Testis (tissue), 3 donors: Measurements from ENCODE around the gene NRXN3. TPM values are rescaled to one million over a fixed set of nuclear protein-coding genes. Genes with fewer than 3 reads are reported as not detected.

Source experiments
- DNase-seq: peaks from one replicate; pipeline ENCODE4 v3.0.0-alpha.2; 2019
- H3K27ac ChIP-seq, 2 donors: fragments of 200-600 bp; sonication (generic); one replicate each; pipeline ENCODE4 v1.5.1; 2019
- H3K27me3 ChIP-seq: fragments of 200-600 bp; sonication (generic); one replicate; pipeline ENCODE4 v1.5.1; 2019
- H3K36me3 ChIP-seq: fragments of 200-600 bp; sonication (generic); one replicate; pipeline ENCODE4 v1.5.1; 2017; ENCODE audit warnings: low read depth; ENCODE audit errors: missing control alignments
- H3K4me1 ChIP-seq: fragments of 200-600 bp; sonication (generic); one replicate; pipeline ENCODE4 v1.5.1; 2019
- H3K4me3 ChIP-seq, 2 donors: fragments of 200-600 bp; sonication (generic); one replicate each; pipeline ENCODE4 v1.5.1; 2017 to 2019
- H3K9me3 ChIP-seq: fragments of 200-600 bp; sonication (generic); one replicate; pipeline ENCODE4 v1.5.1; 2017
- POLR2A ChIP-seq: fragments of 450-650 bp; IDR thresholded peaks from one replicate; pipeline ENCODE4 v1.6.1; 2017; ENCODE audit warnings: antibody characterized with exemption, mild to moderate bottlenecking, moderate library complexity
- WGBS, 2 donors: methylation state at CpG; one replicate each; pipeline ENCODE4 v1.1.5; 2018; 5-methylcytosine and 5-hydroxymethylcytosine counted together
- intact Hi-C: fragments of 100-400 bp; cut with DNase I; formaldehyde crosslinking; loops from one replicate; pipeline ENCODE4 v1.15.1; 2023; ENCODE audit warnings: low total_unique reads
- polyA plus RNA-seq: library from polyadenylated mRNA; stranded (reverse); fragments of 350-450 nt; fragmentation: Illumina TruSeq; extraction: RNeasy Lipid Tissue Mini Kit (QIAGEN cat#74804); gene quantifications from one replicate; pipeline ENCODE4 v1.2.3, GENCODE V29; 2014; ENCODE audit warnings: low read depth, low replicate concordance; ENCODE audit not compliant: insufficient read depth
- total RNA-seq, 2 donors: library from RNA; depleted of rRNA; stranded (reverse); fragments of >200 nt; gene quantifications; one replicate each; pipeline ENCODE4 v1.2.3, GENCODE V29; 2016
- TF ChIP-seq, protein P1 (sequence below), 3 experiments: fragments of 450-650 bp in 2 of 3; fragments of 200-600 bp in 1 of 3; sonication (generic) in 1 of 3; IDR thresholded peaks; one replicate each; pipeline ENCODE4 v1.5.1; 2016 to 2019; ENCODE audit warnings: antibody characterized with exemption in 3 of 3, mild to moderate bottlenecking in 2 of 3, moderate library complexity in 1 of 3

The NRXN3 gene
- total and polyA plus RNA-seq, 3 donors from 2014 or later: 3.5 to 8.0 (median 3.9) TPM

DNA sequence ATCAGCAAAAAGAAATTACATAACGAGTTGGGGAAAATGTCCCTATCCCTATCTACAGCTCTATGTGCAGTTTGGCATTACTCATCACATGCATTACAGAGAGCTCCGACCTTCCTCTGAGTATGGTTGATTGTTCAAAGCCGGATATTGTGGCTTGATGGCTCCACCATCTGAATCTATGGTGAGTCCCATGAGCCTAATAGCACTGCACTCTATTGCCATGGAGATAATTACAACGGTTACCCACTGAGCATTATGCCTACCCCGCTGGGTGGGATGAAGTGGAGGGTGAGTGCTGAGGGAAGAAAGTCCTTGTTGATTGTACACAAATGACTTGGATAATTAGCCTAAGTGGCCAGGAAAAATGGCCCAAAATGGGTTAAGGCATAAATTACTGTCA lies 800.5 kb downstream of the NRXN3 start:
- Histone ChIP-seq H3K9me3 (no peaks in the 10 kb centered on the region), H3K36me3 (no peaks in the 10 kb centered on the region), H3K4me1 (no peaks in the 10 kb centered on the region), H3K27ac (no peak overlapping the region), H3K27me3 (no peaks in the 10 kb centered on the region), H3K4me3 (no peak overlapping the region)
- 83 to 94% methylated on average over 5 of the region's 5 CpGs for WGBS, 2 donors
- TF ChIP-seq, protein P1, sequence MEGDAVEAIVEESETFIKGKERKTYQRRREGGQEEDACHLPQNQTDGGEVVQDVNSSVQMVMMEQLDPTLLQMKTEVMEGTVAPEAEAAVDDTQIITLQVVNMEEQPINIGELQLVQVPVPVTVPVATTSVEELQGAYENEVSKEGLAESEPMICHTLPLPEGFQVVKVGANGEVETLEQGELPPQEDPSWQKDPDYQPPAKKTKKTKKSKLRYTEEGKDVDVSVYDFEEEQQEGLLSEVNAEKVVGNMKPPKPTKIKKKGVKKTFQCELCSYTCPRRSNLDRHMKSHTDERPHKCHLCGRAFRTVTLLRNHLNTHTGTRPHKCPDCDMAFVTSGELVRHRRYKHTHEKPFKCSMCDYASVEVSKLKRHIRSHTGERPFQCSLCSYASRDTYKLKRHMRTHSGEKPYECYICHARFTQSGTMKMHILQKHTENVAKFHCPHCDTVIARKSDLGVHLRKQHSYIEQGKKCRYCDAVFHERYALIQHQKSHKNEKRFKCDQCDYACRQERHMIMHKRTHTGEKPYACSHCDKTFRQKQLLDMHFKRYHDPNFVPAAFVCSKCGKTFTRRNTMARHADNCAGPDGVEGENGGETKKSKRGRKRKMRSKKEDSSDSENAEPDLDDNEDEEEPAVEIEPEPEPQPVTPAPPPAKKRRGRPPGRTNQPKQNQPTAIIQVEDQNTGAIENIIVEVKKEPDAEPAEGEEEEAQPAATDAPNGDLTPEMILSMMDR (IDR thresholded peaks at IDR 0.05): no peak
- TF ChIP-seq POLR2A: no peak
- intact Hi-C loops: no loop called here
- DNase-seq: no peak

DNA sequence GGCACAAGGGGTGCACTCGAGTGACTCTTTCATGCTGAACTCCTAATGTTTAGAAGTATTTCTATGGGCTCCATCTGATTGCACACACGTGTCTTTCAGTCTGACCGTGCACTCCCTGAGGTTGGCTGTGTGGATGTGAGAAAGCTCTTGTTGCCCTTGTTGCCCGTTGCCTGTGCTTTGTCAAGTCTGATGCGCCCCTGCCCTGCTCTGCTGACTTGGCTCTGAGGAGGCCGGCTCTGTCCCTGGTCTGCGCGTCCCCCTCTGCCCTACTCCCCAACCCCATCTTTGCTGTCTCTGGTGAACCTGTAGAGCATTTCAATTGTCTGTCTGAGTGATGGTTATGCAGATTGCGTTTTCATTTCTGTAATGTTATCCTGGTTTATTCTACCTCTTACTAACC lies 802.3 kb downstream of the NRXN3 start:
- 87 to 93% methylated on average over 9 of the region's 9 CpGs for WGBS, 2 donors
- intact Hi-C loops: no loop called here
- Histone ChIP-seq H3K4me1 (no peaks in the 10 kb centered on the region), H3K36me3 (no peaks in the 10 kb centered on the region), H3K27ac (no peak overlapping the region), H3K4me3 (no peak overlapping the region), H3K27me3 (no peaks in the 10 kb centered on the region), H3K9me3 (no peaks in the 10 kb centered on the region)
- no peak for TF ChIP-seq POLR2A
- TF ChIP-seq, protein P1 (IDR thresholded peaks at IDR 0.05): no peak
- DNase-seq: no peak

DNA sequence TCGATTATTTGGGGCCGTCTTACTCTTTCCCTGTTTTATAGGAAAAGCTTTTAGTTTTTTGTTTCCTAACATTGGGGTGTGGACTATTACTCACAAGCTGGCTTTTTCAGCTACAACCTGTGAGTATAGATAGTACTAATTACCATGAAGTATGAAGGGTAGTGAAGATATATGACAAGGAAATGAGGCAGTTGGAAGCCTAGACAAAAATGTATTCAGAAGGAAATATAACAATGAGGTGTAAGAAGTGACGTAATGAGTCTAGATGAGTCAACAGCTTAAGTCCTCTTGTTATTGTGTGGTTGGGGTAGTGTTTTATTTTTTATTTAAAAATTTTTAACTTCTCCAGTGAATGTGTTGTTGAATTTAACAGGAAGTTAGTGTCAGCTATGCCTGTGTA lies 804.5 kb downstream of the NRXN3 start:
- intact Hi-C loops: no loop called here
- DNase-seq: no peak

DNA sequence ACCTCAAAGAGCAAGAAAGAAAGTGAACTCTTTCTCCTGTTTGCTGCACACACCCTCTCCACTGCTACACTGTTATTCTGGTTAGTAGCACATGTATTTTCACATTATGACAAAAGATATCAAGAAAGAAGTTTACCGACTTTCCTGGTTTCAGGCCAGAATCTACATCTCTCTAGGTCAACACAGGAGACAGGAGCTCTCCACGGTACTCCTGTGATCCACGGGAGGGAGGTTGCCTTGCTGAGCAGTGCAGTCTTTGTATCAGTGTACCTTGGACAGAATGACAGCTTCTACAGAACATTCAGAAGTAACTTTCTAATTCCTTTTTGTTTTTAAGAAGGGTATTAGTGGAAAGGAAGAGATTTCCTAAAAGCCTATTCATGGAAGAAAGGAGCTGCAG lies 805.6 kb downstream of the NRXN3 start:
- Histone ChIP-seq H3K36me3 (no peaks in the 10 kb centered on the region), H3K4me1 (no peaks in the 10 kb centered on the region), H3K27me3 (no peaks in the 10 kb centered on the region), H3K4me3 (no peak overlapping the region), H3K27ac (no peak overlapping the region), H3K9me3 (no peaks in the 10 kb centered on the region)
- intact Hi-C loops: no loop called here
- WGBS, 2 donors: 50 to 69% methylated on average over 3 of the region's 3 CpGs
- DNase-seq: no peak
- TF ChIP-seq POLR2A: no peak
- TF ChIP-seq, protein P1 (IDR thresholded peaks at IDR 0.05): no peak

More for the DNA sequence above, 804.5 kb downstream of the NRXN3 start:
- no peaks in the 10 kb centered on the region for H3K27me3 ChIP-seq
- TF ChIP-seq, protein P1 (IDR thresholded peaks at IDR 0.05): no peak
- H3K9me3 ChIP-seq: no peaks in the 10 kb centered on the region
- H3K27ac ChIP-seq: no peak overlapping the region
- no peaks in the 10 kb centered on the region for H3K36me3 ChIP-seq
- no peak overlapping the region for H3K4me3 ChIP-seq
- 84 to 89% methylated on average over 3 of the region's 3 CpGs for WGBS, 2 donors
- no peaks in the 10 kb centered on the region for H3K4me1 ChIP-seq

DNA sequence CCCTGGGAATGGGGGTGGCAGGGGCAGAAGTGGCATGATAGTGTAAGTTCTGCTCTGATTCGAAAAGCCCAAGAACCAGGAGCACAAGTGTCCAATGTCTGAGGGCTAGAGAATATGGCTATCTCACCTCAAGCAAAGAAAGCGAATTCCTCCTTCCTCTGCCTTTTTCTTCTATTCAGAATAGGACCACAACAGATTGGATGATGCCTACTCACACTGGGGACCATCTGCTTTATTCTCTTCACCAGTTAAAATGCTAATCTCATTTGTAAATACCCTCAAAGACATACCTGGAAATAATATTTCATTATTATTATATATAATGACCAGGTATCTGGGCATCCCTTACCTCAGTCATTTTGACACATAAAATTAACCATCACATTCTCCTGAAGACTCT lies 808.7 kb downstream of the NRXN3 start:
- 85 to 89% methylated on average over 2 of the region's 2 CpGs for WGBS, 2 donors
- H3K27me3 ChIP-seq: no peaks in the 10 kb centered on the region
- no peaks in the 10 kb centered on the region for H3K4me1 ChIP-seq
- H3K27ac ChIP-seq: no peak overlapping the region
- H3K9me3 ChIP-seq: no peaks in the 10 kb centered on the region
- no peaks in the 10 kb centered on the region for H3K36me3 ChIP-seq
- no peak overlapping the region for H3K4me3 ChIP-seq
- intact Hi-C loops: no loop called here
- TF ChIP-seq, protein P1 (IDR thresholded peaks at IDR 0.05): no peak
- TF ChIP-seq POLR2A: no peak
- DNase-seq: no peak
